Fibroblast of upper back skin (primary cell): ENCODE data around the gene MFAP3L.
"Not testable (repeated sequence)": the region's sequence is repeated elsewhere in the genome, so short reads cannot be mapped to it uniquely, and the experiment has no call there.

ENCODE experiments used
- DNase-seq: peaks from one replicate; pipeline ENCODE4 v3.0.0-alpha.2; 2013

The MFAP3L gene

DNA sequence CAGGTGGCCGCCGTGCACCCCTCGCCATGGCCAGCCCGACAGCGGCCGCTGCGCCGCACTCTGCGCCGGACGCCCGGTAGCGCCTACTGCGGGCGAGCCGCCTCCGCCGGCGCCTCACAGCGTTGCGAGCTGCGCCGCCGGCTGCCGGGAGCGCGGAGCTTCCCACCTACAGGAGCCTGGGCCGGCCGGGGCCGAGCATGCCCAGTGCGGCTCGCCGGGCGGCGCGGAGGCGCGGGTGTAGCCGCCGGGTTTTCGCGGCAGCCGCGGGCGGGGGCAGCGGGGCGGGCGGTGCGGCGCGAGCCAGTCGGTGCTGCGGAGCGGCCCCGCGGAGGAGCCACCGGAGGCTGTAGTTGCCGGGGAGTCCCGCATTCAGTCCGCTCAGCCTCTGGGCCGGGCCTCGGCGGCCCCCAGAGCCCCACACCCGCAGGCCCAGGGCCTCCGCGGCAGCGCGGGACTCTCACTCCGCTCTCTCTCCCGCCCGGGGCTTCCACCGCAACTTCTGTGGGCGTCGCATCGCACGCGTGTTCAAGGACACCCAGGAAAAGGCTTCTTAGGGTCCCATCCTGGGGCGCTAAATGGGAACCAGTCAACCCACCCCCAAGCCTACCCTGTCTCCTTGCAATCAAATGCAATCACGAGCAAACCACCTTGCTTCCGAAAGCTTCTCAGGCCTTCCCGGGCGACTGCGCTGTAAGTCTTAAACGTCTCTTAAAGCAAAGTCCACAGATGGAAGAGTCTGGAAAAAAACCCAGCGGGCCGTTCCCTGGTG is at the start of gene MFAP3L:
Gene MFAP3L, minus strand, starts transcription at position 143 of the 769 bp plus-strand sequence. CDS start 20,518 bp downstream, outside the sequence.
- DNase-seq = peak; percentile 90

DNA sequence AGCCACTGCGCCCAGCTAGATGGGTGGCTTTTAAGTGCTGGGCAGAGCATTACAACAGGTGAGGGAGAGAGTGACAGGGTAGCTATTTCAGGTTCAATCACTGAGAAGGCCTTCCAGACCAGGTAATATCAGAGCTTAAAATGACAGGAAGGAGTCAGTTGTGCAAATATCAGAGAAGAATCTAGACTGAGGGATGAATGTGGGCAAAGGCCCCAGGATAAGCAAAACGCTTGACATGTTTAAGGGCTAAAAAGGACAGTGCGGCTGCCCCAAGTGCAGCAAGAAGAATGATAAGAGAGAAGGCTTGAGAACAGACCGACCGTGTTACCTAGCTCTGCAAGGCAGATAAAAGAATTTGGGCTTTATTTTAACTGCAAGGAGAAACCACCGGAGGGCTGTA is 45.0 kb upstream of the MFAP3L start:
- DNase-seq = no peak

DNA sequence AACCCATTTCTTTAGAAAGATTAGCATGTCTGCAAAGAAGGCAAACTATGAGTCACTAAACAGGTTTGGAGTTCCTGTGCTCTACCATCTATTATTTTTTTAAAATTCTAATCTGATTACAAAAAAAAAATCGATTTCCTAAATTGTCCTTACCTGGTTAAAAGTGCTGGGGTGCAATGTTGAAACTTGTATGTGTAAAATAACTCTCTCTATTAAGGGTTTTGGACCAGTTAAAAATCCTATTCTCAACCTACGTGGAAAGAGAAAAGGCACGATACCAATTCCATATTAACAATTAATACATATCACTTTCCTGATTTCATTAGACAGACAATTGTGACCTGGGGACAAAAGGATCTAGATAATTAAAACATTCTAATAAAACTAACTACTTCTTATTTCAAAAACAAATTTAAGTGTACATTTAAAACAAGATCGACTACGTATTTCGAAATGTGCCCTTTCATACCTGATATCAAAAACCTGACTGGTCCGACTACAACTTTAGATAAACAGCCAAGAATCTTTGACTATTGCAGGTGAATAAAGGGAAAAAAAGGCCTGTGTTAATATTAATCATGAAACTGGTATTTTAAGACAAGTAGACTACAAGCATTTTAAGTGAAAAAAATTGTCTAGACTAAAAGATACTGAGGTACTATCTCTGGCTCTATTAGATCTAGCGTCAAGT is 42.4 kb upstream of the MFAP3L start:
- no peak for DNase-seq

DNA sequence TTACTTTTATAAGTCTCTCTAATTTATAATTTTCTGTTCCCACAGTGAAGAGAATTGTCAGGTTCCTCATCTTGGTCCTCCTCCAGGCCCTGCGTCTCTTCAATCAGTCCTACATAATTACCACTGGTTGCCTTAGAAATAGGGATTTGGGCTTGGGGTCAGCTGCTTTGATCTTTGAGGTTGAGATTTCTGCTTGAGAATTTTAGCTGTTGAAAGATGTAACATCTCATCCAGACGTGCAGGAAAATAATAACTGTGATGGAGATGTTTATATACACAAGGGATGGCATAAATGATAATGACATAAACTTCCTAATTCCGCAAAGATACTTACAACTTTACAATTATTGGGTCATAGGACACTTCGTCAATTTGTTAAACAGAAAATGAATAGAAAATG is 33.2 kb upstream of the MFAP3L start:
- DNase-seq = no peak

DNA sequence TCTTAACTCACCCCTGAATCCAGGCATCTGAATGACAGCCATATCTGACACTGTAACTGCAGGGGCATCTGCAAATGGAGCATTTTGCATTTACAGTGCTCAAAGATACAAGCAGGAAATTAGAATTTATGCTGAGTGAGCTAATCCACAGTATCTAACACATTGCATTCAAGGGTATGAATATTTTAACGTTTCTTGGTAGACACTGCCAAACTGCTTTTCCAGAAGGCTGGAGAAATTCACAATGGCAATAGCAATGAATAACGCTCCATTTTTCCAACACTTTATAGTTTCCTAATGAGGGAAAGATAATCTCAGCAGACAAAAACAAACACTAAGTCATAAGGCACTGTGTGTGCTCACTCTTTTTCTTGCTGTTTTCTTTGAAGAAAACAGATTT is 32.6 kb upstream of the MFAP3L start:
- DNase-seq = no peak

DNA sequence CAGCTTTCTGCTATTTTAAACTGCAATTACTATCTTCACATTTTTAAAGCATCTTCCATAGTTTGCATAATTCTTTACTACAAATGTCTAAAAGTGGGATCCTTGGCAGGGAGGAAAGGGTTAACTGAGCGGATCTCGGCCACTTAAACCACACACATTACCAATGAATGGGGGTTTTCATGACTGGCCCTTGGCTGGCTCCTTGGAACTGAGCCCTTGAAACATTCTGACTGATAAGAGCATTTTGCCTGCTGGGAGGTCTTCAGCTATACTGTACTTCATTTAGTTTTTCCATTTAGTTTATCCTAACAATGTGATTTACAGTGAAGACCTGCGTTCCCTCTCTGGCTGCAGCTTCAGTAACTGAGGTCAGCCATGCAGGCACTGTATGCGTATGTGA is 31.7 kb upstream of the MFAP3L start:
- DNase-seq = no peak

DNA sequence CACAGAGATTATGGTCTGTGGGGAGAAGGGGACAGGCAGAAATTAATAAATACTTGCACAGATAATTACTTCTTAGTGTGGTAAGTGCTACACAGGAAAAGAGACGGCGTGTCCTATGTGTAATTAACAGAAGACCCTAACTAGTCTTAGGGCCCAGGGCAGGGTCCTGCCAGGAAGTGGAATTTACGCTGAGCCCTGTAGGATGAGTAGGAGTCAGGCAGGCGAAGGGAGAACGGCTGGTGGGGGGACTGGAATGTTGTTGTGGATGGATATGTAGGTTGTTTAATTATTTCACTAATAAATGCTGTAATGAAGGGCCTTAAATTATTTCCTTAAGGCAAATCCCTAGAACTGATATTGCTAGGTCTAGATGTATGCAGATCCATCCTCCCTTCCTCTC is 26.7 kb upstream of the MFAP3L start:
- no peak for DNase-seq

DNA sequence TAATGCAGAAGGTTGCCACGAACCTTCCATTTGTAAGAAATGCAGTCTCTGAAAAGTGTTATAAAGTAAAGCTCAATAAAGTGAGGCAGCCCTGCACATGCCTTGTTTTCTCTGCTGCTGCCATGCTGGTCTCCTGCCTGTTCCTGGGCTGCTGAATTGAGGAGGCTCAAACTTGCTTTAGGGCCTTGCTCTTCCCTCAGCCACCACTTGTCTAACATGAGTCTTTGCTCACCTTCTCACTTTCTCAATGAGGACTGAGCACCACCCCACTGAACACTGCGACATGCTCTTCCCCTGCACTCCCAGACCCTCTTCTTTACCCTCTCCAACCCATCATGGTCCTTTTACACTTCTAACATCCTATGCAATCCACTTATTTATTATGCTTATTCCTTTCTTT is 25.2 kb upstream of the MFAP3L start:
- no peak for DNase-seq

DNA sequence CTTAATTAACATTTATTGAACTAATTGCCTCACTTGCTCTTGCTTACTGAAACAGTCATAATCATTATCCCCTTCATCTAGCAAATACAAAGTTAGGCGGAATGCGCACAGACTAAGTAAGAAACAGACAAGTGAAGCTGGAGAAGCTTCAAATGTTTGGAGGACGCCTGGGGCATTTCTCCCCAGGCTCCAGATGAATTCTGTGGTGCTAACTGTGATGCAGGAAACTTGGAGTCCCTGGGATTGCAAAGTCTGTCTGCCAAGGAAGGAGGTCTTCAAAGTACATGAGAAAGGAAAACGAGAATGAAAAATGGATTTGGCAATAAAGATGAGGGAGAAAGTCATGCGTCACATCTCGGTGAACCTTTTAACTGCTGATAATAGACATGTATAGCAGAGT is 23.6 kb upstream of the MFAP3L start:
- DNase-seq = no peak

DNA sequence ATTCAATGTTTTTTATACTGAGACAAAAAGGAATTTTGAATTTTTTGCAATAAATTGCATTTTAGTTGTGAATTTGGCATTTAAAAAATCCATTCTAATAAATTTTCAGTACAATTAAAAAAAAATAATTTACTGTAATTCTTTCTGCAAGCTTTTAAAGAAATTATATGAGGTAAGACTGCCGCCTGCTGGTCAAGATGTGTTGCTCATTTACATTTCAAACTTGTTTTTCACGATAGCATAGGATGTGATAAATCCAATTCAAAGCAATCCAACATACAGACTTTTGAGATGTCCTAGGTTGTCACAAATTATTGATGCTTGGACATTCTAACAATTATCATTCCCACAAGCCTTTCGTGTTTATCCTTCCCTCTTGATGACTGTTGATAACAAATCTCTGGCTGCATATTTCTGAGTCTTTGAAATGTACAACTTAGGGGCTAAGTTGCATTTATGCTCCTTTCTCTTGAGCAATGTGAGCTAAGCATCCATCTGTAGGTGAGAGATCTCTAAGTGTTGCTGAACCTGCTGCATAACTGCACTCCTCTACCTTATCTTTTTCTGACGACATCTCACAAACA is 21.7 kb upstream of the MFAP3L start:
- DNase-seq = peak; percentile 66

DNA sequence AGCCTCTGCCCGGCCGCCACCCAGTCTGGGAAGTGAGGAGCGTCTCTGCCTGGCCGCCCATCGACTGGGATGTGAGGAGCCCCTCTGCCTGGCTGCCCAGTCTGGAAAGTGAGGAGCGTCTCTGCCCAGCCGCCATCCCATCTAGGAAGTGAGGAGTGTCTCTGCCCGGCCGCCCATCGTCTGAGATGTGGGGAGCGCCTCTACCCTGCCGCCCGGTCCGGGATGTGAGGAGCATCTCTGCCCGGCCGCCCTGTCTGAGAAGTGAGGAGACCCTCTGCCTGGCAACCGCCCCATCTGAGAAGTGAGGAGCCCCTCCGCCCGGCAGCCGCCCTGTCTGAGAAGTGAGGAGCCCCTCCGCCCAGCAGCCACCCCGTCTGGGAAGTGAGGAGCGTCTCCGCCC is 20.0 kb upstream of the MFAP3L start:
- not testable (repeated sequence) for DNase-seq

DNA sequence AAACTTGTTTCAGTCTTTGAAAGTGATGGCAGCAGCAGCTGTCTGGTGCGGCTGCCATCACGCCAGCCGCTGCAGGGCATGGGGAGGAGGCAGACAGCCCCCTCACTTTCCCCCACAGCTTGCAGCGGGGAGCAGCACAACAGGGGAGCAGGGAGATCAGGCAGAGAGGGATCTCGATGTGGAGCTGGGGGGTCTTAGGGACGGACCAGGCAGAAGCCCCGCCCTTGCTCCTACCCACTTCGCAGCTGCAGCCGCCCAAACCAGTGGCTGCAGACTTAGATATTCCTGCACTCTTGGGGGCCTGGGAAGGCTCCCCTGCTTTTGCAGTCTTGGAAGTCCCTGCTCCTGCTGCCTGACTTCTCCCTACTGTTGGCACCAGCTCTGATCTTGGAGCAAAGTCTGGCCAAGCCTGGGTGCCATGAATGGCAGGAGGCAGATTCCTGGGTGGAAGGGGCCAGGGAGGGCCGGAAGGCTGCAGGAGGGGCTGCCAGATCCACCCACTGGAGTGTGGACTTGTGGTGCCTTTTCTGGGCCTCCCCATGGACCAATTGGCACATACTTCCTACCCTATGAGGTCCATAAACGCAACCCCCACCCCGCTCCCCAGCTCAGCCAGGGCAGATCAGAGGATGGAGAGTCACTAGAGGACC is 14.0 kb upstream of the MFAP3L start:
- no peak for DNase-seq

DNA sequence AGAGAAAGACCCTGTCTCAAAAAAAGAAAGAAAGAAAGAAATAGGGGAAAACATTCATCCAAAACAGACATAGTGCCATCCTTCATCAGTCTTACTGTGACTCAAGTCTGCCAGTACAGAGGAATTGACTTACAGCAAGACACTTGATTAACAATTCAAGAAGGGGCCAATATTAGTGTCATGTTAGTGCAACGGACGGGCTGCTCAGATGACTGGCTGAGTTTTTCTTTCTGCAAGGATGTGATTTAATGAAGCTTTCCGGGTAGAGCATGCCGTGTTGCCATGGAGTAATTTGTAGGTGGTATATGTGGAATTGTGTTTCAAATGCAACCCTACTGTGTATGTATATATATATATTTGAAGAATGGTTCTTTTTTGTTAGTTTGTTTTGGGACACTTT is 12.6 kb upstream of the MFAP3L start:
- no peak for DNase-seq

DNA sequence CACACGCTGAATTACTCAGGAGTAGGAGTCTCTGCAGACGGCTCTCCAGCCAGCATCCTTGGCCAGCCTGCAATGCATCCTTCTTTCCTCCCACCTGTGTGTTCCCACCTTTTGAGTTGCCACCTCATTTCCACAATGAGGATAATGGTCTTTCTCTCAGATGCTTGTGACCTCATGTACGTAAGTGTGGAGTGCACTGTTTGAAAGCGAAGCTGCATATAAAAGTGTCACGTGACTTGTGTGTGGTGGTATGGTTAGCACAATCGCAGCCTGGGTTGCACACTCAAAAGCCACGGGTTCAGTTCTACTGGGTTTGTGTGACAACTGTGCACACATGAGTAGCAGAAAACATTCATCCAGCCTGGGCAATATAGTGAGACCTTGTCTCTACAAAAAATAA is 12.0 kb upstream of the MFAP3L start:
- no peak for DNase-seq

DNA sequence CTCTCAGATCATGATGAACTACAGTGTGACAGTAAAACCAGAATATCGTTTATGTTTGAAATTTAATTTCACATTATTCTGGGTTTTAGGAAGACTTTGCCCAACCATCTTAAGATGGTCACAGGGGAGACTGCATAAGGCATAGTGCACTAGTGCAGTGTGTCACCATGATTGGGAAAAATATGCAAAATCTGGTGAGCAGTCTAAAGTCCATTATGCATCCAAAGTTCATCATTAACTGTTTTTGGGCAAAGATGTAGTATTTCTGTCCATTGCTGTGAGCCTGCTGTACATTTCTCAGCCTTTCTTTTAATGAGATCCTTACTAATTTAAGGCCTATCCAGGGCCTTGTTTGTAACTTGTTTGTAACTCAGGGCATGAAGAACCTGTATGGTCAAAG is 11.3 kb upstream of the MFAP3L start:
- DNase-seq = no peak

DNA sequence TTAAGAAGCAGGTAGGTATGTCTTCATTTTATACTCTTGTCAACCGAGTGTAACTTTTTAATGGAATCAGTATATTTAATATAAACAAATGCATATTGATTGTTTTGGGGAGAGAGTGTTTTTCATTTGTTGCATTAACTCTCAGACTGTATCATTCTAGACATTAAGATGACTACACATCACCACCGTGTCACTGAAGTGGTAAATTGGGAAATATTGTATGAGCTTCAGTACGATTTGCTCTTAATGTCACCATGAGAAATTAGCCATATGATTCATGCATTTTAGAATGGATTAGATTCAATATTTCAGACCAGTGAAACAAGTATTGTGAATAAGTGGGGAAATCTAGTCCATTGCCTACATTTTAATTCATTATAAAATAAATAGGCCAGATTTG is 9.7 kb upstream of the MFAP3L start:
- no peak for DNase-seq

DNA sequence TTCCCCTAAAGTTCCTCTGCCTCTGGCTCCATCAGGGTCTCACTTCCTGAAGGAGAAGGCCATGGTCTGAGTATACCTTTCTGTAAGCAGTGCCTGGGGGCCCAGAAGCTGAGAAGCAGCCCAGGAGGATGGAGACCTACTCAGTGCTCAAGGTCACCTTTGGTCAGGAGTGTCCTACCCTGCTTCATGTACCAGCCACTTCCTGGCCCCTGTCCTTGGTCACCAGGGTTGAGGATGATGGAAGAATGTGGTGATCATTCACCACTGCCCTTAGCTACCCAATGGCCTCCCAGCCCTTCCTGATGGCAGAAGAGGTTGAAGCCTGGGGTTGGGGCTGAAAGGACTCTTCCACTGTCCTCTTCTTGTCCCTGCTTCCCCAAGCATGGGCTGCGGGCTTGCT is 9.0 kb upstream of the MFAP3L start:
- no peak for DNase-seq

DNA sequence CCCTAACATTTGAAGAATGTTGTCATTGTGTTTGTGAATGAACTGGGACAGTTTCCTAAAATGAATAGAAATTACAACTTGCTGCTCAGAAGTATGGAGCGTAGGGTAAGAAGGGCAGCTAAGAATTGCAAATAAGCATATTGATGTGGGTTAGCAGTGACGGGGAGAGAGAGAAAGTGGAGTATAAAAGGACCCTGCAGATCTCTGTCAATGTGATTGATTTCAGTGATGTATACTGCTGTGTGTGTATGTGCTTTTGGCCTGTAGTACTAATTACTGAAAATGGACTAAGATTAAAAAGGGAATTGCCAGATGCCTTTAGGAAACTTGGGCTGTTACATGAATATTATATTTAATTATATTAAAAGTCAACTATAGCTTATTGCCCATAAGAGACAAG is 7.8 kb upstream of the MFAP3L start:
- DNase-seq = no peak

DNA sequence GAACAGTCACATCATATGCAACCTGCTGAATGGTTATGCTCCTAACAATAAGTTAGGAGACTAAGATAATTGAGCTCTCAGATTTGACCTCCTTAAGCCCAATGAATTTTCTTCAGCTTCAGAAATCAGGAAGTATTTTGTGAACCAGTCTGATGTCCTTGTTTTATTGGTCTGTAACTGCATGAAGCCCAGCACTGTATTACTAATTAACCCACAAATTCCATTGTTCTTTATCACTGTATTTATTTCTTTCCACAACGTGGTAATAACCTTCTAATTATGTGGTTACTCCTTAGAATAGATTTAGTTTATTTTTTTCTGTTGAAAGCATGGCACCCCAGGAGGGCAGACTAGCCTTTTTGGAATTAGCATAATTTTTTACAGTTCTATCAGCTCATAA is 3.9 kb upstream of the MFAP3L start:
- peak; percentile 8 for DNase-seq

DNA sequence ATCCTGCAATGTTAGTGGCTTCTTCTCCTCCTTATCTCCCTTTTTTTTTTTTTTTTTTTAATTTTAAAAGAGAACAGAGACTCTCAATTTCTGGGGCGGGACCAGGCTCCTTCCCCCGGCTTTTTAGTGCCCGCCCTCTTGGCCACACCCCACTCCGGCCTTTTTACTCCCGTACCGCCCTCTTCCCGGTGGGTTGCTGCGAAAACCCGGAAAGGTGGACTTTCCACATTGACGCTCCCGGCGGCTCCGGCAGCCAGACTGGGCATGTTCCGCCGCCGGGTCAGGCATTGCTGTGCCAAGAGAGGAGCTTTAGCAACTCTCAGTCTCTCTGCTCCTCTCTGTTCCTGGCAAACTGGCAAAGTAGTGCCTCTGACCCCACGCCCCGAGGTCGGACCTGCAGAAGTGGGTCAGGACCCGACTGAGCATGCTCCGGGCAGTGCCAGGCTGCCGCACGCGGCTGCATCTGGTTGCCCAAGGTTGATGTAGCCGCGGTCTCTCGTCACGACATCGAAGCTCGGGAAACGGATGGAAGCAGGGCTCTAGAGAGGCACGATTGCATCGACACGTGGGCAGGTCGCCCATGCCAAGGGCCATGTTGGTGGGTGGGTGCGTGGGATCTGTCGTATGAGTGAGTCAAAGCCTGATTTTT is 1.1 kb upstream of the MFAP3L start:
- DNase-seq = peak; percentile 97

DNA sequence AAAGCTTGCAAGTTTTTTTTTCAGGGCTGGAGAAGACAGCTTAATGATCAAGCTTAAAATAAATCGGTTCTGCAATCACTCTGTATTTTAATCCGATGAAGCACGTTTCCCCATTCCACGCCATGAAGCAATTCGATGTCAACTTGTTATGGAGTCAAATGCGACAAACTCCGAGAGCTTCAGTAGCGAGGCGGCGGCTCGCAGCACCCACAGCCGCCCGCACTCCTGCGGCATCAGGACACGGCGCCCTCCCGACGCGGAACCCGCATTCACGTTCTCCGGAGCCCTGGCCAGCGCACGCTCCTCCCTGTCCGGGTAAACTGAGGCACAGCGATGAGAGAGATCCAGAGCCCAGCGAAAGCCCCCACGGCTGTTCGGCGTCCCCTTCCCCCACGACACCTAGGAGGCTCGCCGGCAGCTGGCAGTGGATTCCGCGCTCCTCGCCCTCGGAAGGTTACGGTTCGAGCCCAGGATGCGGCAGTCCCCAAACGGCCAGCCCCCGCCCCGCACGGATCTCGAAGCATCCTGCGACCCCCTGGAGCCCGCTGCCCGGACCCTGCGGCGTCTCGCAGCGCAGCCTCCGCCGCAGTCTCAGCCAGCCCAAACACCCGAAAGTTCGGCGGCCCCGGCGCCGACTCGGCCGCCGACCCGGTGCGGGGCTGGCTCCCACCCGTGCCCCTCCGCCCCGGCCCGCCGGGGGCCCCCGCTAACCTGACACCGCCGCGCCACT is 507 bp downstream of the MFAP3L start:
- no peak for DNase-seq

DNA sequence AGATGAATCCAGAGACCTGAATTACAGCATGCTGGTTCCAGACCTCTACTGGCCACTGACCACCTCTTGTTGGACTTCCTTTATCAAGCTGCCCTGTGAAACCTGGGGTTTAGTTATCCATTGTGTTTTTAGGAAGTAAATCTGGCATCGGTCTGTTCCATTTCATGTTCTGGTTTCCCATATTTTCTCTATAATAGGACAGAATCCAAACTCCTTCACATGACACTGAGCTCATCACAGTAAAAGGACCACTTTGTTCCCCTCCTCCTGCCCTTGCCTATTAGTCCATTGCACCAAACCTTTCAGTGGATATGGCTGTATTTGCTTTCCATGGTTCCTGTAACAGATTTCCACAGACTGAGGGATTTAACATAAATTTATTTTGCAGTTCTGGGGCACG is 4.0 kb downstream of the MFAP3L start:
- no peak for DNase-seq

DNA sequence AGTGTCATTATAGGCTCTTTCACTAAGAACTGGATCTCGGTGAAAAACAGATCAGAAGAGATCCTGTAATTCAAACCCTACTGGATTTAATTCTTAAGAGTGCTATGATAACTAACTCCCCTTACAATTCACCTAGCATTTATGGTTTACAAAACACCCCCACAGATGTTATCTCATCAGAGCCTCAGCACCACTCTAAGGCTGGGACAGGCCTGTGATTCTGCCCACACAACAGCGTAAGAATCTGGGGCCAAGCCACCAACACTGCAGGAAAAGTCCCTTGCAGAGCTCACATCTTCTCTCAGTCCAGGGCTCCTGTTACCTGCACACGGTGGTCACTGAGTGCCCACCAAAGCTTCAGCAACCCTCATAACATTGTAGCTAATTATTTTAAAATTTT is 8.9 kb downstream of the MFAP3L start:
- DNase-seq = no peak
